IPS-15b (cell line): Measurements from ENCODE around the gene VSTM2L.
A peak's percentile ranks its signal among the peaks of the same experiment; 100 is the strongest.
"Not testable (repeated sequence)": the region's sequence is repeated elsewhere in the genome, so short reads cannot be mapped to it uniquely, and the experiment has no call there.

ENCODE experiments used
- H3K27me3 ChIP-seq: one replicate; pipeline ENCODE4 v1.6.1; 2013; ENCODE audit warnings: low read length; ENCODE audit not compliant: control insufficient read depth, insufficient read depth
- H3K36me3 ChIP-seq: one replicate; pipeline ENCODE4 v1.6.1; 2013; ENCODE audit warnings: low read length; ENCODE audit not compliant: control insufficient read depth, insufficient read depth
- H3K4me1 ChIP-seq: one replicate; pipeline ENCODE4 v1.6.1; 2013; ENCODE audit warnings: mild to moderate bottlenecking, low read length; ENCODE audit not compliant: control insufficient read depth, insufficient read depth
- H3K4me3 ChIP-seq: one replicate; pipeline ENCODE4 v1.5.1; 2013; ENCODE audit warnings: low read depth, low read length
- H3K9ac ChIP-seq: one replicate; pipeline ENCODE4 v1.6.1; 2013; ENCODE audit warnings: low read depth, mild to moderate bottlenecking, low read length
- H3K9me3 ChIP-seq: one replicate; pipeline ENCODE4 v1.6.1; 2013; ENCODE audit warnings: mild to moderate bottlenecking, low read length; ENCODE audit not compliant: control insufficient read depth, insufficient read depth

VSTM2L gene, protein sequence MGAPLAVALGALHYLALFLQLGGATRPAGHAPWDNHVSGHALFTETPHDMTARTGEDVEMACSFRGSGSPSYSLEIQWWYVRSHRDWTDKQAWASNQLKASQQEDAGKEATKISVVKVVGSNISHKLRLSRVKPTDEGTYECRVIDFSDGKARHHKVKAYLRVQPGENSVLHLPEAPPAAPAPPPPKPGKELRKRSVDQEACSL

DNA sequence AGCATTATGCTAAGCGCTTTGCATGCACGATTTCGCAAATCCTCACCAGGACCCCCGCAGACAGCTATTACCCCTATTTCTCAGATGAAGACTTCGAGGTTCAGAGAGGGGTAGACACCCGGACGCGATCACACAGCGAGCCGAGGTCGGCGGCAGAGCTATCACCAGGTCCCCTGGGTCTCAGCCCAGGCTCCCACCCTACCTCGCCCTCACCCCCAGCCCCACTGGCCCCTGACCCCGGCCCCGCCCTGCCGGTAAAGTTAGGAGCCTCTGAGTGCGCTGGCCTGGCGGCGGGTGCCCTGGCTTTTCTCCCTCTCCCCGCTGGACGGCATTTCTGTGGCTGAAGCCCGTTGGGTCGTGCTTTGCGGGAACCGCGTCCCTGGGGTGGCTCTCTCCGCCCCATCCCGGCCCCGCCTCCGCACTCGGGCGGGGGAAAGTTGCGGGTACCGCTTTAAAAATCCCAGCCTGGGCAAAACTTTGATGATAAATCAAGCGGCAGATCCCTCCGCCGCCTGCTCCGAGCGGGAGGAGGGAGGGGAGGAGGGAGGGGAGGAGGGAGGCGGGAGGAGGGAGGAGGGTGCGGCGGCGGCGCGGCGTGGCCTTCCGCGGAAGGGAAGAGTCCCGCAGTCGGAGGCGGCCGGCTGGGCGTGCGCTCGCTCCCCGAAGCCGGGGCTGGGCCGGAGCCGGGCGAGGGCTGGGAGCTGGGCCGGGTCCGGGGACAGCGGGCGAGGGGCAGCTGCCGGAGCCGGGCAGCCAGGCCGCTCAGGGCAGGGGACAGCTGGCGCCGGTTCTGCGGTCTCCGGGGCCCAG is at the start of gene VSTM2L:
Gene VSTM2L, plus strand, starts transcription at position 624 of the 810 bp plus-strand sequence. CDS start 224 bp downstream, outside the sequence.
- Histone ChIP-seq H3K4me1 (peaks cover 2% of the 10 kb centered on the region), H3K9me3 (no peaks in the 10 kb centered on the region), H3K27me3 (peaks cover 5% of the 10 kb centered on the region), H3K36me3 (no peaks in the 10 kb centered on the region), H3K9ac (no peak within 1 kb of the TSS), H3K4me3 (peak within 1 kb of the TSS; percentile 48)

DNA sequence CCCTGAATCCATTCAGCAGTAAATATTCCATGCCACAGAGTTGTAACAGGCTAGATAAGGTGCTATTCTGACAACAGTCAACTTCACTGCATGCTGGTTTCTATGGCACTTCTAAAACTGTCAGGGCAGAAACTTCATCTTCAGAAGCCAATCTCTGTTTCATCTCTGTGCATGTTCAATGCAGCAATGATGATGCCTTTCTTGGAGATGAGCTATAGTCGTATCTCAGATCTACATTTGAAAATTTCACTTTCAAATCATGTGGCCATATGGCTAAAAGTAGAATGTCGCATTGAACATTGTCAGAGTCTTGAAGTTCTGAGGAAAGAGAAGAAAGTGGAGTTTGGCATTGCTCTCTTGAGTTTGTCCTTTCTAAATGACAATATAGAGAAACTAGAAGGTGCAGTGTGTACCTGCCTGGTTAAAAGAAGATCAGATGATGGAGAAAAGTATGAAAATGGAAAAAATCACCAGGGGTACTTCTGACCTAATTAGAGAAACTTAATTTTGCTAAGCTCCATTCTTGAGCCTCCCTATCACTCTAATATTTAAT is 49.0 kb upstream of the VSTM2L start:
- H3K4me3 ChIP-seq, result no peak overlapping the region
- no peaks in the 10 kb centered on the region for H3K4me1 ChIP-seq
- H3K27me3 ChIP-seq, result no peaks in the 10 kb centered on the region
- H3K9me3 ChIP-seq, result no peaks in the 10 kb centered on the region
- peaks cover 5% of the 10 kb centered on the region for H3K36me3 ChIP-seq
- no peak overlapping the region for H3K9ac ChIP-seq

DNA sequence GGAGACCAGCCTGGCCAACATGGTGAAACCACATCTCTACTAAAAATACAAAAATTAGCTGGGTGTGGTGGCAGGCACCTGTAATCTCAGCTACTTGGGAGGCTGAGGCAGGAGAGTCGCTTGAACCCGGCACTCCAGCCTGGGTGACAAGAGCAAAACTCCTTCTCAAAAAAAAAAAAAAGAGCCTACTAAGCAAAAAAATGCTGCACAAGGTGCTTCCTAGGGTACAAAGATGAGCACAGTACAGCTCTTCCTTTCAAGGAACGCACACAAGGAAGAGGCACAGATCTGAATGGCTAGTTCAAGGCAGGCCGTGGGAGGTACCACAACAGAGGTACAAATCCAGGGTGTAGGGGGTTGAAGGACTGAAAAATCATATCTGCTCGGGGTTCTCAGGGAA is 46.9 kb upstream of the VSTM2L start:
- H3K9ac ChIP-seq, H3K36me3 ChIP-seq, H3K4me3 ChIP-seq, H3K27me3 ChIP-seq, H3K9me3 ChIP-seq, H3K4me1 ChIP-seq: not testable (repeated sequence)

DNA sequence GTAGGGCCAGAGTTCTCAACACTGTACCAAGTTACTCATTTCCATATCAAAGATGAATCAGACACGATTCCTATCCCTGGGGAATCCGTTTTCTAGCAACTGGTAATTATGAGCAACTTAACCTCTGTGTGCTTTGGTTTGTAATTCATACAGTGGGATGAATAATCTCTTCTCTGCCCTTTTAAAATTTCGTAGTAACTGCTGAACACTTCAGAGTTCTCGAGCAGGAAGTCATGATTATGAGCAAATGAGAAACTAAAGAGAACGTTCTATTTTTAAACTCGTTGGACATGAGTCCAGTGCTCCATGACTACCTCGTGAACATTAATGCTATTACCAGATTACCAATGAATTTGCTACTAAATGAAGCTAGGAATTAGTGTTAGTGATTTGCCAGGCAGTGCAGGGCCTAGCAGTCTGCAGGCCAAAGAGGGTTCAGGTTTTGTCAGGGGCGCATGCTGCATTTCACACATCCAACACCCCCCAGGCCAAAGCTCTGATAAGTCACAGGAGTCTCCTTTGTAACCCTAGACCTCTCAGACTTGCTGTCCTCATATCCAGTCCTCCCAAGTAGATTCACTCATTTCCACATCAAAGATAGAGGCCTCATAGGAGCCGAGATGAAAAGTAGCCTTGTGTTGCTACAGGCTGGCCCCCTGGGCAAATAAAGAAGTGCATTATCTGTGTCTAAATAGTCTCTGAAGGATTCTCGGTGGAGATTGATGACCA is 45.8 kb upstream of the VSTM2L start:
- no peak overlapping the region for H3K9ac ChIP-seq
- H3K4me1 ChIP-seq, result no peaks in the 10 kb centered on the region
- no peak overlapping the region for H3K4me3 ChIP-seq
- peaks cover 6% of the 10 kb centered on the region for H3K36me3 ChIP-seq
- H3K9me3 ChIP-seq, result no peaks in the 10 kb centered on the region
- H3K27me3 ChIP-seq, result no peaks in the 10 kb centered on the region

DNA sequence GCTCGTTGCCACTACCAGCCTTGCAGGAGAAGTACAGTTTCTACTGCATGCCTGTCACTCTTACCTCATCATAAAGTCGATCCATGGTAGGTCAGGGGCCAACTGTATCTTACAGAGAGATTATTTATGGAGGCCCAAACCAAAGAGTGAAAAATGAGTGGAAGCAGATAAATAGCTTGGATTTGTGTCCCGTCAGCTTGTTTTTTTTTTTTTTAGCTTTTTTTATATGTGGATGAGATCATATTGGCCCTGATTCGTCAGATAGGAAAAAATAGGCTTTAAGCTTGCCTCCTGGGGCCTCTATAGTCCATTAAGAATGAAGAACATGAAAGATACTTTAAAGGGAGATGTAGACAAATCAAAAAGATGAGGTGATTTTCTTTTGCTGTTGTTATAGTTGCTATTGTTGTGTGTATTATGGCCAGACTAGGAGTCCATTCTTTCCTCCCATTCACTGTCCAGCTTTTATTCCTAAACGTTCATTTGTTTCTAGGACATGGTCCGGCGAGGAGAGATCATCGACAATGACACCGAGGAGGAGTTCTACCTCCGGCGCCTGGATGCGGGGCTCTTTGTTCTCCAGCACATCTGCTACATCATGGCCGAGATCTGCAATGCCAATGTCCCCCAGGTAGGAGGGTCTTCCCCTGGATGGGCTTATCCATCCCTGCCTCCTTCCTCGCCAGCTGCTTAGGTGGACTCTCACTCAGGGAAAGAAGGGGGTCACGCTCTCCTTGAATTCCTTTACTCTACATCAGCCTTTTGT is 43.3 kb upstream of the VSTM2L start:
- H3K9ac ChIP-seq, result no peak overlapping the region
- peaks cover 7% of the 10 kb centered on the region for H3K36me3 ChIP-seq
- no peak overlapping the region for H3K4me3 ChIP-seq
- no peaks in the 10 kb centered on the region for H3K27me3 ChIP-seq
- H3K4me1 ChIP-seq, result no peaks in the 10 kb centered on the region
- H3K9me3 ChIP-seq, result no peaks in the 10 kb centered on the region

DNA sequence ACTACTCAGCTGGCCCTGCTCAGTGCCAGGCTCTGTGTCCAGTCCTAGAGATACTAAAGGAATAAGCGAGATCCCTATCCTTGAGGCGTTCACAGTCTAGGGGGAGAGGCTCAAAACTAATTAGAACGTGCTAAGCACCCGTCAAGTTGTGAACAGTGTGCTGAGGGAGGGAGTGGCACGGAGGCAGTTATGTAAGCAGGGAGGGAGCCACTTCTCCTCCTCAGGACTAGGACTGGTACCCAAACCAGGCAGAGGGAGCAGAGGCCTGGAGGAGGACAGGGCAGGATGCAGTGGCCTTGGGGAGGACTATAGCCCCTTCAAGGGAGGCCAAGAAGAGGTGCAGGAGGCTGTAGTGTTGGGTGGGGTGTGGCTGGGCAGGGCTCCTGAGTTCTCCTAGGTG is 39.6 kb upstream of the VSTM2L start:
- Histone ChIP-seq H3K4me1 (peaks cover under 1% of the 10 kb centered on the region), H3K9ac (no peak overlapping the region), H3K36me3 (peaks cover 7% of the 10 kb centered on the region), H3K27me3 (no peaks in the 10 kb centered on the region), H3K4me3 (no peak overlapping the region), H3K9me3 (no peaks in the 10 kb centered on the region)

DNA sequence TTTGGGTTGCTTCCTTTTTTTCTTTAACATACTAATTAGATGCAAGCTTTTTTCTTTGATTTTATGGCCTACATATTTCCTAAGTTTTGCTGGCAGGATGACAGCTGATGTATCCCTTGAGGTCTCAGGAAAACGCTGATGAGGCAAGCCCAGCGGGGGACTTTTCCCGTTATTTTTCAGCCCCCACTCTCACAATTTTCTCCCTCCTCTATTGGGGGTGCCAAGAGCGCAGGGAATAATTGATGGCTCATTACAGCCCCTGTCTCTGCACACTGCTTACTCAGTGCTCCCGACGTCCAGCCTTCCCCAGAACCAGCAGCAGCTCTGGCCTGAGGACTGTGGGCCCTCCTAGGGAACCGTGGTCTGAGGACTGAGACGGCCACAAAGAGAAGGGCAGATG is 38.6 kb upstream of the VSTM2L start:
- Histone ChIP-seq H3K9me3 (no peaks in the 10 kb centered on the region), H3K36me3 (peaks cover 7% of the 10 kb centered on the region), H3K9ac (no peak overlapping the region), H3K27me3 (no peaks in the 10 kb centered on the region), H3K4me3 (no peak overlapping the region), H3K4me1 (peaks cover 6% of the 10 kb centered on the region)

DNA sequence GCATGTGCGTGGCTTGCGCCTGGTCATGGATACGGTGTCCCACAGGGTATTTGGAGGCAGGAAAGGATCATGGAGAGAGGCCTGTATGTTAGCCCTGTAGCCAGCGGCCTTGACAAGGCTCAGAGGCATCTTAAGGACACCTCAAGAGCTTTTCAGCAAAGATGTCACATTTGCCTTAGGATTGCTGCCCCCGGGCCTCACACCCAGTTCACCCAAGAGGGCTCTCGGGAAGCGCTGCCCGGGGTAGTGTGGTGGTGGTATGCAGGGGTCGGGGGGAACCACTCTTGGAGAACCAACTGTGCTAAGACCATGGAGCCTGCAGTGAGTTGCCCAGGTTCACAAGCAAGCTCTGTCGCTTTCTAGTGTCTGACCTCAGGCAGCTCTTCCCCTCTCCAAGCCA is 36.9 kb upstream of the VSTM2L start:
- H3K9ac ChIP-seq, result no peak overlapping the region

DNA sequence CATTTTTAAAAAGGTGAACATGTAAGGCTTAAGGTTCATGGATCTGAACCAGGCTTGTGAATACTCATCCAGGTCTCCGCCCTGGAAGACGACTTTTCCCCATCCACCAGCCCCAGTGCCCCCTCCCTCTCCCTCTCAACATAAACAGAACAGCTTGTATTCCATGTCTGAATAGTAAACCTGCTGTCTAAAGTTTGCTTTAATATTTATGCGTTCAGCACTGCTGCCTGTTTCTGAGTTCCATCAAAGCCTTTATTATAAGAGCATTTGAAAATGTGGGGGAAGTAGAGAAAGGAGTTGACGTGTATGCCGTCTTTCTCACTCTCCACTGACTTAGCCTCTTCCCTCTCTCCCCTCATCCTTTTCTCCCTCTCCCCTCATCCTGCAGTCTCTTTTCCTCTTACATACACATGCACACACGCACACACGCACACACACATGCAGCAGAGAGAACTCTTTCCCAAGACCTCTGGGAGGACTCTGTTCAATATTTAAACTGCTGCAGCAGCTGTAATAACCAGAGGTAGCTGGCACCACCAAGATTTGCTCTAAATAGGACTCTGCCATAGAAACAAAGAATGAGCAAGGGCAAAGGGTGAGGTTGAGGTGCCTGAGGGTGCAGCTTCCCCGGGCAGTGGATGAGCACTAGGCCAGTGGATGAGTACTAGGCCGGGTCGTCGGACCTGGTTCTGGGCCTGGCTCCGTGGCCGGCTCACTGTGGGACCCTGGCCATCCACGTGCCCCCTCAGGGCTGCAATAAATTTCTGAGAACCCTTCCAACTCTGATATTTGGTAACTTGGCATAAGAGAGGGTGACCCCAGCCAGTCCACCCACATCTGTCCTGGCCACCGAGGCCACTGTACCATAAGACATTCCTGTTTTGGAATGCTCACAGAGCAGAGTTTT is 35.4 kb upstream of the VSTM2L start:
- Histone ChIP-seq H3K36me3 (peaks cover 15% of the 10 kb centered on the region), H3K9me3 (no peaks in the 10 kb centered on the region), H3K4me3 (no peak overlapping the region), H3K9ac (no peak overlapping the region), H3K27me3 (no peaks in the 10 kb centered on the region), H3K4me1 (peaks cover 12% of the 10 kb centered on the region)

More for the DNA sequence above, 36.9 kb upstream of the VSTM2L start:
- H3K4me3 ChIP-seq, result no peak overlapping the region
- no peaks in the 10 kb centered on the region for H3K9me3 ChIP-seq
- H3K4me1 ChIP-seq, result peaks cover 12% of the 10 kb centered on the region
- no peaks in the 10 kb centered on the region for H3K27me3 ChIP-seq
- peaks cover 13% of the 10 kb centered on the region for H3K36me3 ChIP-seq

DNA sequence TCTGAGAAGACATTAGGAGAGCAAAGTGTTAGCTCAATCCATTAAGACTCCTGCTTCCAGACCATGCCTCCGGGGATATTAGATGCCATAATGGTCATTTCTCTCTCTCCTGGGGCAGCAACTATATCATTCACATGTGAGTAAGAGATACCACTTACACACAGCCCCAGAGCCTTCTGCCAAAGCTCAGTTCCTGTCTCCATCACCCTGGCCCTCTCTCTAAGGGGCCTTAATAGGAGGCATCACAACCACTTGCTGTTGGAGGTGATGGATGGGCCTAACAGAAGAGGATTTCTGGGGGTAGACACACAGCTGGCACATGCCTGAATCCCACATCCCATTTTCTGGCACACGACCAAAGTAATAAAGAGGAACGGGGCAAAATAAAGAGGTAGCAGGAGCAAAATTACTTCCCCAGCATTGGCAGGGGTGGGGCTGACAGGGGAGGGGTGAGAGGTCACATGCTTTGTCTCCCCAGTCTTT is 34.0 kb upstream of the VSTM2L start:
- Histone ChIP-seq H3K27me3 (no peaks in the 10 kb centered on the region), H3K9me3 (no peaks in the 10 kb centered on the region), H3K9ac (no peak overlapping the region), H3K4me1 (peaks cover 12% of the 10 kb centered on the region), H3K36me3 (peaks cover 14% of the 10 kb centered on the region), H3K4me3 (no peak overlapping the region)
